ENCODE data around the gene NUS1. TPM values are rescaled to one million over a fixed set of nuclear protein-coding genes. Genes with fewer than 3 reads are reported as not detected.
"Not testable (repeated sequence)": the region's sequence is repeated elsewhere in the genome, so short reads cannot be mapped to it uniquely, and the experiment has no call there.

NUS1 gene
- total and polyA plus RNA-seq, 2 donors, result 21.6 to 35.4 TPM

- Histone ChIP-seq H3K4me3 (ENCODE audit: low read depth, low read length) (no peak overlapping the region), H3K4me1 (ENCODE audit: insufficient read depth) (no peaks in the 10 kb centered on the region), H3K27ac (ENCODE audit: low read depth) (no peak overlapping the region), H3K36me3 (ENCODE audit: insufficient read depth) (no peaks in the 10 kb centered on the region)
- 62% methylated on average over 3 of the region's 3 CpGs for WGBS
- DNase-seq (ENCODE audit: extremely low spot score), result no peak
These were observed 6.0 kb downstream of the NUS1 start for GRCh38 chr6:117681162-117681741.

- Histone ChIP-seq H3K4me3 (ENCODE audit: low read depth, low read length) (no peak overlapping the region), H3K4me1 (ENCODE audit: insufficient read depth) (no peaks in the 10 kb centered on the region), H3K27ac (ENCODE audit: low read depth) (no peak overlapping the region), H3K36me3 (ENCODE audit: insufficient read depth) (no peaks in the 10 kb centered on the region)
- 98% methylated on average over 1 of the region's 1 CpG for WGBS
- DNase-seq (ENCODE audit: extremely low spot score), result no peak
These were observed 9.5 kb downstream of the NUS1 start for GRCh38 chr6:117684749-117685148.

GRCh38 chr6:117685359-117685758 lies 10.1 kb downstream of the NUS1 start:
- no peaks in the 10 kb centered on the region for H3K36me3 ChIP-seq (ENCODE audit: insufficient read depth)
- DNase-seq (ENCODE audit: extremely low spot score), result no peak
- no peak overlapping the region for H3K4me3 ChIP-seq (ENCODE audit: low read depth, low read length)
- no peak overlapping the region for H3K27ac ChIP-seq (ENCODE audit: low read depth)
- no peaks in the 10 kb centered on the region for H3K4me1 ChIP-seq (ENCODE audit: insufficient read depth)
- WGBS, result 96% methylated on average over 2 of the region's 2 CpGs

GRCh38 chr6:117687021-117687648 lies 11.9 kb downstream of the NUS1 start:
- no peak overlapping the region for H3K27ac ChIP-seq (ENCODE audit: low read depth)
- 79% methylated on average over 1 of the region's 1 CpG for WGBS
- H3K4me3 ChIP-seq (ENCODE audit: low read depth, low read length), result no peak overlapping the region
- DNase-seq (ENCODE audit: extremely low spot score), result no peak
- H3K36me3 ChIP-seq (ENCODE audit: insufficient read depth), result no peaks in the 10 kb centered on the region
- no peaks in the 10 kb centered on the region for H3K4me1 ChIP-seq (ENCODE audit: insufficient read depth)

GRCh38 chr6:117689584-117689983 lies 14.3 kb downstream of the NUS1 start:
- not testable (repeated sequence) for DNase-seq (ENCODE audit: extremely low spot score); H3K36me3 ChIP-seq (ENCODE audit: insufficient read depth); H3K27ac ChIP-seq (ENCODE audit: low read depth); H3K4me3 ChIP-seq (ENCODE audit: low read depth, low read length); H3K4me1 ChIP-seq (ENCODE audit: insufficient read depth)
- 96% methylated on average over 4 of the region's 4 CpGs for WGBS

DNA sequence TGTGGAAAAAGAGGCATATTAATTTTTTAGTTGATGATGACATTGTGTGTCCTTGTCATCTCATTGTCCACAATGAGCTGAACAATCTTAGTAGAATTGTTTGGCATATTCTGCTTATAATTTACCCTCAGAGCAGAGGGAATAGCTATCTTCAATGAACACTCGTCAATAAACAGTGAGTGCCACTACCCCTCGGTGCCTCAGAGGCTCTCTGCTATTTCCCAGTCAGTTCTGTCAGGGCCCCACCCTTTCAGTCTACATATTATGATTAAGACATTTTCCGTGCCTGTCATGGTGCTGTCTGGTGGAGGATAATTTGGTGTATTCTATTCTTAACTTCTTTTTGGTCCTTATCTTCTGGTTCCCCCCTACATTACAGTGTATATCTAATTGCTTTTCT lies 31.2 kb downstream of the NUS1 start:
- H3K4me3 ChIP-seq (ENCODE audit: low read depth, low read length), result no peak overlapping the region
- H3K27ac ChIP-seq (ENCODE audit: low read depth), result no peak overlapping the region
- H3K4me1 ChIP-seq (ENCODE audit: insufficient read depth), result no peaks in the 10 kb centered on the region
- WGBS, result 76% methylated on average over 3 of the region's 3 CpGs
- DNase-seq (ENCODE audit: extremely low spot score), result no peak
- H3K36me3 ChIP-seq (ENCODE audit: insufficient read depth), result peaks cover 5% of the 10 kb centered on the region

DNA sequence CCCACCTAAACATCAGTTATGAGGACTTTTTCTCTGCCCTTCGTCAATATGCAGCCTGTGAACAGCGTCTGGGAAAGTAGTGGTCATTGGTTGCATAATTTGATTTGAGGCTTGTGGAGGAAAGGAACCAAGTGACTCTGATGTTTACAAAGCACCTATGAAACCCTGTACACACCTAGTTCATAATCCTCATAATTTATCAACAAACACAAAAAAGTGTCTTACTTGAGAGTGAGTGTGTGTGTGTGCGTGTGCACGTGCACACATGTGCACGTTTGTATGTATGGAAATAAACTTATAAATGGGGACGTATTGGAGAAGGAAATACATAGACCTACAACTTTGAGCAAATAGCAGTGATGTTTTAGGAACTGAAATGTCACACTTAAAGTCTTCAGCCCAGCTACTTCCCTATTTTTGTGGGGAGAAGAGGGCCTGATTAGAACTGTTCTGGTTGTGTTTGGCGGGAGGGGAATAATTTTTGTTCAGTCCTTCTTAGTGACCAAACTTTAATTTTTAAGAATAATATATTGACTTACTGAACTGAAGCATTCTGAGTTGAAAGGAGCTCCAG lies 31.8 kb downstream of the NUS1 start:
- not testable (repeated sequence) for DNase-seq (ENCODE audit: extremely low spot score); H3K27ac ChIP-seq (ENCODE audit: low read depth); H3K36me3 ChIP-seq (ENCODE audit: insufficient read depth); H3K4me3 ChIP-seq (ENCODE audit: low read depth, low read length); H3K4me1 ChIP-seq (ENCODE audit: insufficient read depth)
- WGBS, result 90% methylated on average over 6 of the region's 7 CpGs

DNA sequence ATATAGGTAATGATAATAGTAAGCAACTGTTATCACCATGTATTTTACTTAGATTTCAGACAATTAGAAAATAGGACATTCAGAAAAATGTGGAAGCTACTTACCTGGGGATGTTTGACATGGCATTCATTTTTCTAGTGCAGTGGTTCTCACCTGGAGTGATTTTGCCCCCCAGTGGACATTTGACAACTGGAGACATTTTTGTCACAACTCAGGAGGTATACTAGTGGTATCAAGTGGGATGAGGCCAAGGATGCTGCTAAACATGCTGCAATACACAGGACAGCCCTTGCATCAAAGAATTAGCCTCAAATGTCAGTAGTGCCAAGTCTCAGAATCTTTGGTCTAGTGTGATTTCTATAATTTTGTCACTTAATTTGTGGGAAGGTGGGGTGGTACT lies 36.1 kb downstream of the NUS1 start:
- Histone ChIP-seq H3K36me3 (ENCODE audit: insufficient read depth) (no peaks in the 10 kb centered on the region), H3K4me1 (ENCODE audit: insufficient read depth) (no peaks in the 10 kb centered on the region), H3K4me3 (ENCODE audit: low read depth, low read length) (no peak overlapping the region), H3K27ac (ENCODE audit: low read depth) (no peak overlapping the region)
- no peak for DNase-seq (ENCODE audit: extremely low spot score)

GRCh38 chr6:117718895-117719294 lies 43.6 kb downstream of the NUS1 start:
- Histone ChIP-seq H3K36me3 (ENCODE audit: insufficient read depth) (no peaks in the 10 kb centered on the region), H3K4me3 (ENCODE audit: low read depth, low read length) (no peak overlapping the region), H3K27ac (ENCODE audit: low read depth) (no peak overlapping the region), H3K4me1 (ENCODE audit: insufficient read depth) (no peaks in the 10 kb centered on the region)
- DNase-seq (ENCODE audit: extremely low spot score), result no peak

DNA sequence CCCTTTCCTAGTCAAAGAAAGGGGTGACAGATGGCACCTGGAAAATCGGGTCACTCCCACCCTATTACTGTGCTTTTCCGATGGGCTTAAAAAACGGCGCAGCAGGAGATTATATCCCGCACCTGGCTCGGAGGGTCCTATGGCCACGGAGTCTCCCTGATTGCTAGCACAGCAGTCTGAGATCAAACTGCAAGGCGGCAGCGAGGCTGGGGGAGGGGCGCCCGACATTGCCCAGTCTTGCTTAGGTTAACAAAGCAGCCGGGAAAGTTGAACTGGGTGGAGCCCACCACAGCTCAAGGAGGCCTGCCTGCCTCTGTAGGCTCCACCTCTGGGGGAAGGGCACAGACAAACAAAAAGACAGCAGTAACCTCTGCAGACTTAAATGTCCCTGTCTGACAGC lies 46.3 kb downstream of the NUS1 start:
- H3K27ac ChIP-seq (ENCODE audit: low read depth); H3K36me3 ChIP-seq (ENCODE audit: insufficient read depth); H3K4me1 ChIP-seq (ENCODE audit: insufficient read depth); DNase-seq (ENCODE audit: extremely low spot score); H3K4me3 ChIP-seq (ENCODE audit: low read depth, low read length): not testable (repeated sequence)
- WGBS, result 95% methylated on average over 12 of the region's 12 CpGs

DNA sequence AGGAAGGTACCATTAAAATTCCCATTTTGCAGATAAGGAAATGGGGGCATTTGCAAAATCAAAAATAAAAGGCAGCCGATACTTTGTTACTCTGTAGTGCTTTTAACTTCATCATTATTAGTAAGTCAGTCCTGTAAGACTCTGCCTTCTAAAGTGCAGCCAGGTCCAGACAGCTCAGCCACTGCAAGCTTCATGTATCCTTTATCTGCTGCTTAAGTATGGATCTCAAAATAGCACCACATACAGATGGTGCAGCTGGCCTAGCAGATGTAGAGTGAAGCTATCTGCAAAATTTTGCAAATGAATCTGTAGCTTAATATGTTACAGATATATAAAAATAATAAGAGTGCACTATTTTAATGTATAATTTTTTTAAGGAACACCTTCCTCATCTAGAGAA lies 53.4 kb downstream of the NUS1 start:
- no peak for DNase-seq (ENCODE audit: extremely low spot score)
- no peaks in the 10 kb centered on the region for H3K4me1 ChIP-seq (ENCODE audit: insufficient read depth)
- WGBS, result 90% methylated on average over 1 of the region's 1 CpG
- H3K36me3 ChIP-seq (ENCODE audit: insufficient read depth), result no peaks in the 10 kb centered on the region
- H3K27ac ChIP-seq (ENCODE audit: low read depth), result no peak overlapping the region
- H3K4me3 ChIP-seq (ENCODE audit: low read depth, low read length), result no peak overlapping the region

GRCh38 chr6:117729613-117730012 lies 54.3 kb downstream of the NUS1 start:
- Histone ChIP-seq H3K36me3 (ENCODE audit: insufficient read depth) (no peaks in the 10 kb centered on the region), H3K4me3 (ENCODE audit: low read depth, low read length) (no peak overlapping the region), H3K27ac (ENCODE audit: low read depth) (no peak overlapping the region), H3K4me1 (ENCODE audit: insufficient read depth) (no peaks in the 10 kb centered on the region)
- no peak for DNase-seq (ENCODE audit: extremely low spot score)
- 49% methylated on average over 1 of the region's 1 CpG for WGBS

DNA sequence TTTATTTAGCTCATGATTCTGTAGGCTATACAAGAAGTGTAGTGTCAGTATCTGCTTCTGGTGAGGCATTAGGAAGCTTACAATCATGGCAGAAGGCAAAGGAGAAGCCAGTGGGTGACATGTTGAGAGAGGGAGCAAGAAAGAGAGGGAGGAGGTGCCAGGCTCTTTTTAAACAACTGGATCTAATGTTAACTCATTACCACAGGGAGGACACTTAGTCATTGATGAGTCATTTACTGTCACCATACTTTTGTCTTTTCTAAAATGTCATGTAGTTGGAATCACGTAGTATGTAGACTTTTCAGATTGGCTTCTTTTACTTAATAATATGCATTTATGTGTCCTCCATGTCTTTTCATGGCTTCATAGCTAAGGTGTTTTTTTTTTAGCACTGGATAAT lies 58.1 kb downstream of the NUS1 start:
- Histone ChIP-seq H3K36me3 (ENCODE audit: insufficient read depth) (no peaks in the 10 kb centered on the region), H3K4me1 (ENCODE audit: insufficient read depth) (no peaks in the 10 kb centered on the region), H3K4me3 (ENCODE audit: low read depth, low read length) (no peak overlapping the region), H3K27ac (ENCODE audit: low read depth) (no peak overlapping the region)
- no peak for DNase-seq (ENCODE audit: extremely low spot score)
- WGBS, result 92% methylated on average over 1 of the region's 1 CpG

DNA sequence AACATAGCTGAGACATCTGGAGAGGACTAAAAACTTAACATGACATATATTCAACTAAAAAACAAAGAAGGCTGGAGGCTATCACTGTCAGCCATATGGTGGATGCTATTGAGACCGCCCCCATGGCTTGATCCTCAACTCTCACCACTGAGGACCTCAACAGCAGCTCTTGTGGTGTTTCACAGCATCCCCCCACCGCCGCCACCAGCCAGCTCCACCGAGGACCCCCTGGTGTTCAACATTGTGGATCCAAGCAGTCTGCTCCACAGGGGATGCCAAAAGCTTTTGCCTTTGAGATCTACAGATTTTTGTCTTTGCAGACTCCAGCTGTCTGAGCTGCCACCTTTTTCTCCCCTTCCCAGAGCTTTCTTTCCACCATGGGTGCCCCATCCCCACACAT lies 64.6 kb downstream of the NUS1 start:
- 70% methylated on average over 4 of the region's 4 CpGs for WGBS
- H3K27ac ChIP-seq (ENCODE audit: low read depth), result no peak overlapping the region
- DNase-seq (ENCODE audit: extremely low spot score), result no peak
- no peak overlapping the region for H3K4me3 ChIP-seq (ENCODE audit: low read depth, low read length)
- no peaks in the 10 kb centered on the region for H3K36me3 ChIP-seq (ENCODE audit: insufficient read depth)
- no peaks in the 10 kb centered on the region for H3K4me1 ChIP-seq (ENCODE audit: insufficient read depth)

Measured in urinary bladder (tissue), 4 donors.